Stimulated activated naive CD4-positive, alpha-beta T cell (primary cell): ENCODE measurements around the gene DUSP6.

ENCODE experiments used
- DNase-seq, 6 experiments: peaks; one replicate each; lab custom pipeline; 2025; lab: John Stamatoyannopoulos, UW

DUSP6 gene

GRCh38 chr12:89328151-89329030 is 23.9 kb downstream of the DUSP6 start:
- no peak for DNase-seq

GRCh38 chr12:89327486-89328094 is 24.7 kb downstream of the DUSP6 start:
- DNase-seq, result no peak

- no peak for DNase-seq
These were observed 25.9 kb downstream of the DUSP6 start for GRCh38 chr12:89326239-89327040.

- DNase-seq, result no peak
These were observed 26.8 kb downstream of the DUSP6 start for GRCh38 chr12:89325495-89325894.

- no peak for DNase-seq
These were observed 27.9 kb downstream of the DUSP6 start for GRCh38 chr12:89324437-89324836.

- no peak for DNase-seq
These were observed 28.6 kb downstream of the DUSP6 start for GRCh38 chr12:89323568-89324218.

GRCh38 chr12:89320735-89321134 is 31.6 kb downstream of the DUSP6 start:
- DNase-seq, result no peak

- no peak for DNase-seq
These were observed 32.7 kb downstream of the DUSP6 start for GRCh38 chr12:89319606-89320005.

GRCh38 chr12:89319122-89319521 is 33.2 kb downstream of the DUSP6 start:
- no peak for DNase-seq

- DNase-seq, result no peak
These were observed 35.6 kb downstream of the DUSP6 start for GRCh38 chr12:89316705-89317139.

GRCh38 chr12:89314060-89314761 is 38.1 kb downstream of the DUSP6 start:
- DNase-seq, result no peak

GRCh38 chr12:89311703-89312293 is 40.5 kb downstream of the DUSP6 start:
- no peak for DNase-seq

- no peak for DNase-seq
These were observed 42.5 kb downstream of the DUSP6 start for GRCh38 chr12:89309815-89310214.

- DNase-seq, result no peak
These were observed 42.9 kb downstream of the DUSP6 start for GRCh38 chr12:89309440-89309802.

- no peak for DNase-seq
These were observed 44.6 kb downstream of the DUSP6 start for GRCh38 chr12:89307474-89308253.

- peak in 1 of 6 experiments; percentile 1 for DNase-seq
These were observed 45.4 kb downstream of the DUSP6 start for GRCh38 chr12:89306827-89307473.

- no peak for DNase-seq
These were observed 46.9 kb downstream of the DUSP6 start for GRCh38 chr12:89305373-89305772.

- no peak for DNase-seq
These were observed 52.4 kb downstream of the DUSP6 start for GRCh38 chr12:89299931-89300330.

GRCh38 chr12:89299417-89299816 is 52.9 kb downstream of the DUSP6 start:
- DNase-seq, result no peak
